ENCODE data around the gene ANKRD11.

The ANKRD11 gene

DNA sequence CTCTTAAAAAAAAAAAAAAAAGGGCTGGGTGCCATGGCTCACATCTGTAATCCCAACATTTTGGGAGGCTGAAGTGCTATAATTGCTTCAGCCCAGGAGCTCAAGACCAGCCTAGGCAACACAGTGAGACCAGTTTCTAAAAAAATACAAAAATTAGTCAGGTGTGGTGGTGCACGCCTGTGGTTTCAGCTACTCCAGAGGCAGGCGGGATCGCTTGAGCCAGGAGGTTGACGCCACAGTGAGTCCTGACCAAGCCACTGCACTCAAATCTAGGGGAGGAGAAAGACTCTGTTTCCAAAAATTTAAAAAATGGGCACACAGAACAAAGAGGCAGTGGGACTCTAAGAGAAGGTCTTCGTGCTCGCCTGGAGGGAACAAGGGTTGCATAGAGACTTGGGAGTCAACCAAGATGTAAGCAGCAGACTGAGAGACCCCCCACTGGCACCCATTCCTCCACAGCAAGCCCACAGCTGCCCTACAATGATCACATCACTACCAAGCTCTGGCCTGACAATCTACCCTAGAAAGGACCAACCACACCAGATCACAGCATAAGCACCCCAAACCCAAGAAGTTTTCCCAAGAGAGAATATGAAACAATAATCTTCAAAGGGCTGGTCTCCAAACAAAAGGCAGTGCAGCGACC is 121.6 kb downstream of the ANKRD11 start:
- peaks cover 34% of the 10 kb centered on the region for H3K4me1 ChIP-seq (ENCODE audit: insufficient read depth, insufficient read length)

DNA sequence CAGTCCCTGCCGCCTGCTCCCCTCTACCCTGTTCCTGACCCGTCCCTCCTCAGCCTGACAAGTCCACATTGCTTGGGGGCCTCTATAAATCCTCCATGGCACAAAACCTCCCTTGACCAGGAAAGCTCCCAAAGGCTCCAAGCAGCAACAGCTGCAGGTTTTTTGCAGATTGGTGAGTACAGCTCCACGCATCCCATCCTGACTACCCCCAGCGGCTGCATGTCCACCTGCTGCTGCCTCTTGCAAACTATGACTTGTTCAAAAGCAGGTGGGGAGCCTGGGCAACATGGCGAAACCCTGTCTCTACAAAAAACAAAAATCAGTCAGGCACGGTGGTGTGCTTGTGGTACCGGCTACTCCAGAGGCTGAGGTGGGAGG is 122.8 kb downstream of the ANKRD11 start:
- peaks cover 29% of the 10 kb centered on the region for H3K4me1 ChIP-seq (ENCODE audit: insufficient read depth, insufficient read length)
- TF ChIP-seq SUZ12 (IDR thresholded peaks at IDR 0.05; ENCODE audit: extremely low read depth, insufficient read depth, insufficient read length) (no peak), YY1 (IDR thresholded peaks at IDR 0.05; ENCODE audit: insufficient read depth, insufficient read length) (no peak), ZNF274 (IDR thresholded peaks at IDR 0.05; ENCODE audit: low read depth, low read length) (no peak)
- H3K27me3 ChIP-seq (ENCODE audit: insufficient read depth, insufficient read length): no peaks in the 10 kb centered on the region

More for the DNA sequence above, 121.6 kb downstream of the ANKRD11 start:
- no peak for DNase-seq (ENCODE audit: low read depth, low spot score)
- TF ChIP-seq ZNF274 (IDR thresholded peaks at IDR 0.05; ENCODE audit: low read depth, low read length) (no peak), SUZ12 (IDR thresholded peaks at IDR 0.05; ENCODE audit: extremely low read depth, insufficient read depth, insufficient read length) (no peak), YY1 (IDR thresholded peaks at IDR 0.05; ENCODE audit: insufficient read depth, insufficient read length) (no peak)
- no peak overlapping the region for H3K9ac ChIP-seq (ENCODE audit: insufficient read length, low read depth)
- peaks cover 37% of the 10 kb centered on the region for H3K36me3 ChIP-seq (ENCODE audit: insufficient read depth, insufficient read length, low read length)
- H3K9me3 ChIP-seq (ENCODE audit: insufficient read depth, low read length): no peaks in the 10 kb centered on the region
- H3K27me3 ChIP-seq (ENCODE audit: insufficient read depth, insufficient read length): no peaks in the 10 kb centered on the region
- H3K4me3 ChIP-seq (ENCODE audit: insufficient read length, low read depth): no peak overlapping the region

DNA sequence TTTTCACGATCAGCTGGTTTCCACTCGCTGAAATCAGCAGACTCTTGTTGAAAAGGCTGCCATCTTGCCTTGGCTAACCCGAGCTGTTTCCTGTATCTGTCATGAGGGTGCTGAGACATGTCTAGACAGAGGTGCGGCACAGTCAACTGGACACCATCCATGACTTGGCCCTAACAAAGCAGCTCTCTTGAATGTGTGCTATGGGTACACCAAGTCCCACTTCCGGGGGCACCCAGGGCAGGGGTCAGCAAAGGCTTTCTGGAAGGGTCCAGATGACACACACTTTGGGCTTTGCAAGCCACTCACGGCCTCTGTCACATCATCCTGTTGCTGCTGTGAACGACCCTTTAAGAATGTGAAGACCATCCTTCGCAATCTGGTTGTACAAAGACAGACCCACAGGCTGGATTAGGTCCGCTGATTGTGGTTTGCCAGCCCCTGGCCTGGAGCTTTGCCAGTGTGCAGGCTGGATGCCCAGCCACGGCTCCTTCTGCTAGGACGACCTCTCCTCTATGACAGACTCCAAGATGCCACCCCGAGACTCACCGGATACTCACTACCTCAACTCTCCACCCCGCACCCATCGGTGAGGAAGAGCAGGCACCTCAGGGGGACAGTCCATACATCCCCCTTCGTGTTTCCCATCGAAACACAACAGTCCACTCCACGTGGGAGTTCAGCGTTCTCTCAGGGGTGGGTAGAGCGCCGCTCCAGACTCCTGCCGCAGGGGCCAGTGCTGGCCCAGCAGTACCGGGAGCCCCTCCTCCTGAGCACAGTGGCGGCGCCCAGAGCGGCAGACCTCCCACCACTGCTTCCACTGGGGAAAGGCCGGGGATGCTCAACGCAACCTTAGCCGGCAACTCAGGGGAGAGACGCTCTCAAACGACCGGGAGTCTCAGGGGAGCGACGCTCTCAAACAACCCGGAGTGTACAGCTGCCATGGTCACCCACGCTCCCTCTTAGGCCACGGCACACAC is 123.5 kb downstream of the ANKRD11 start:
- Histone ChIP-seq H3K9ac (ENCODE audit: insufficient read length, low read depth) (no peak overlapping the region), H3K4me1 (ENCODE audit: insufficient read depth, insufficient read length) (peaks cover 32% of the 10 kb centered on the region)
- DNase-seq (ENCODE audit: low read depth, low spot score): no peak

More for the DNA sequence above, 122.8 kb downstream of the ANKRD11 start:
- no peaks in the 10 kb centered on the region for H3K9me3 ChIP-seq (ENCODE audit: insufficient read depth, low read length)
- H3K36me3 ChIP-seq (ENCODE audit: insufficient read depth, insufficient read length, low read length): peaks cover 26% of the 10 kb centered on the region
- no peak for DNase-seq (ENCODE audit: low read depth, low spot score)
- H3K9ac ChIP-seq (ENCODE audit: insufficient read length, low read depth): no peak overlapping the region
- H3K4me3 ChIP-seq (ENCODE audit: insufficient read length, low read depth): no peak overlapping the region

DNA sequence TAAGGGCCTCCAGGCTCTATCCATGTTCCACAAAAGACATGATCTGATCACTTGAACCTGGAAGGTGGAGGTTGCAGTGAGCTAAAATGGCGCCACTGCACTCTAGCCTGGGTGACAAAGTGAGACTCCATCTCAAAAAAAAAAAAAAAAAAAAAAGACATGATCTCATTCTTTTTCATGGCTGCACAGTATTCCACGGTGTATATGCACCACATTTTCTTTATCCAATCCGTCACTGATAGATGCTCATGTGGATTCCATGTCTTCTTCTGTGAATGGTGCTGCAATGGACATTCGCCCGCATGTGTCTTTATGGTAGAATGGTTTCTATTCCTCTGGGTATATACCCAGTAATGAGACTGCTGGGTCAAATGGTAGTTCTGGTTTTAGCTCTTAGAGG is 124.4 kb downstream of the ANKRD11 start:
- H3K4me1 ChIP-seq (ENCODE audit: insufficient read depth, insufficient read length): peaks cover 34% of the 10 kb centered on the region

More for the DNA sequence above, 123.5 kb downstream of the ANKRD11 start:
- H3K27me3 ChIP-seq (ENCODE audit: insufficient read depth, insufficient read length): no peaks in the 10 kb centered on the region
- no peaks in the 10 kb centered on the region for H3K9me3 ChIP-seq (ENCODE audit: insufficient read depth, low read length)
- no peak overlapping the region for H3K4me3 ChIP-seq (ENCODE audit: insufficient read length, low read depth)
- peaks cover 19% of the 10 kb centered on the region for H3K36me3 ChIP-seq (ENCODE audit: insufficient read depth, insufficient read length, low read length)
- TF ChIP-seq SUZ12 (IDR thresholded peaks at IDR 0.05; ENCODE audit: extremely low read depth, insufficient read depth, insufficient read length) (no peak), YY1 (IDR thresholded peaks at IDR 0.05; ENCODE audit: insufficient read depth, insufficient read length) (no peak)

DNA sequence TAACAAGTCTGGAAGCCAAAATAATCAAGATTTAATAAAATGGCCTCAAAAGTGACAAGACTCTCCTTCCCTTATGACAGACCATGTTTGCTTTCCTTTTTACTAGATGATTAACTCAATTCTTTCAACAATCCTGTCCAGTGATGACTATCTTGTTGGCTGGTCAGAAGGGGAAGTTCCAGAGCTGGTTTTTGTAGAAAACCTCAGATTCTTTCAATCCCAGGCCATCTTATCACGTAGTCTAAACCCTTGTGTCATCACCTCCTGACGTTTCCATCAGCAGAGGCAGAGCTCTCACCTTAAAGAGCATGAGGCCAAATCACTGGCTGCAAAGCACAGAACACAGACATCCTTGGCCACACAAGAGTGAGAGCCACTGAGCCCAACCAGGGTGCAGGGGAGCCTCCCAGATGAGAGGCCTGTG is 125.3 kb downstream of the ANKRD11 start:
- Histone ChIP-seq H3K9ac (ENCODE audit: insufficient read length, low read depth) (no peak overlapping the region), H3K36me3 (ENCODE audit: insufficient read depth, insufficient read length, low read length) (peaks cover 19% of the 10 kb centered on the region), H3K9me3 (ENCODE audit: insufficient read depth, low read length) (no peaks in the 10 kb centered on the region), H3K4me3 (ENCODE audit: insufficient read length, low read depth) (no peak overlapping the region), H3K4me1 (ENCODE audit: insufficient read depth, insufficient read length) (peaks cover 31% of the 10 kb centered on the region), H3K27me3 (ENCODE audit: insufficient read depth, insufficient read length) (no peaks in the 10 kb centered on the region)
- no peak for DNase-seq (ENCODE audit: low read depth, low spot score)
- TF ChIP-seq SUZ12 (IDR thresholded peaks at IDR 0.05; ENCODE audit: extremely low read depth, insufficient read depth, insufficient read length) (no peak), ZNF274 (IDR thresholded peaks at IDR 0.05; ENCODE audit: low read depth, low read length) (no peak), YY1 (IDR thresholded peaks at IDR 0.05; ENCODE audit: insufficient read depth, insufficient read length) (no peak)

More for the DNA sequence above, 124.4 kb downstream of the ANKRD11 start:
- H3K4me3 ChIP-seq (ENCODE audit: insufficient read length, low read depth): no peak overlapping the region
- H3K27me3 ChIP-seq (ENCODE audit: insufficient read depth, insufficient read length): no peaks in the 10 kb centered on the region
- TF ChIP-seq SUZ12 (IDR thresholded peaks at IDR 0.05; ENCODE audit: extremely low read depth, insufficient read depth, insufficient read length): no peak
- H3K9ac ChIP-seq (ENCODE audit: insufficient read length, low read depth): no peak overlapping the region
- no peak for DNase-seq (ENCODE audit: low read depth, low spot score)
- no peaks in the 10 kb centered on the region for H3K9me3 ChIP-seq (ENCODE audit: insufficient read depth, low read length)
- H3K36me3 ChIP-seq (ENCODE audit: insufficient read depth, insufficient read length, low read length): peaks cover 15% of the 10 kb centered on the region

DNA sequence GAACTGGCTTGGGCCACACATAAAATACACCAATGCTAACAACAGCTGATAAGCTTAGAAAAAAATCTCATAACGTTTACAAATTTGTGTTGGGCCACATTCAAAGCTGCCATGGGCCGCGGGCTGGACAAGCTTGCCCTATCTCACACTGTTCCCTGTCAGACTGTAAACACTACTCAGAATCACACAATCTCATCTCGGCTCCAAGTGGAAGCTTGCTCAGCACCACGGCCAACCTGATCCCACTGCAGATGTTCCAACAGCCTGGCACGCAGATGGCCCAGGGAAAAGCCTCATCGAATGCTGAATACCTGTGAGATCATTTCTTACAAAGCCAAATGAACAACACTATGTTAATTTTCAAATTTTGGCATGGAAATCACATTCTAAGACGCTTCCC is 125.8 kb downstream of the ANKRD11 start:
- H3K4me3 ChIP-seq (ENCODE audit: insufficient read length, low read depth): no peak overlapping the region
- no peaks in the 10 kb centered on the region for H3K9me3 ChIP-seq (ENCODE audit: insufficient read depth, low read length)
- no peak overlapping the region for H3K9ac ChIP-seq (ENCODE audit: insufficient read length, low read depth)
- H3K27me3 ChIP-seq (ENCODE audit: insufficient read depth, insufficient read length): no peaks in the 10 kb centered on the region
- peaks cover 23% of the 10 kb centered on the region for H3K36me3 ChIP-seq (ENCODE audit: insufficient read depth, insufficient read length, low read length)
- H3K4me1 ChIP-seq (ENCODE audit: insufficient read depth, insufficient read length): peaks cover 29% of the 10 kb centered on the region
- TF ChIP-seq SUZ12 (IDR thresholded peaks at IDR 0.05; ENCODE audit: extremely low read depth, insufficient read depth, insufficient read length) (no peak), ZNF274 (IDR thresholded peaks at IDR 0.05; ENCODE audit: low read depth, low read length) (no peak)
- DNase-seq (ENCODE audit: low read depth, low spot score): no peak
